GM04503 (cell line): ENCODE data around the gene PRICKLE4.
"Not testable (repeated sequence)": the region's sequence is repeated elsewhere in the genome, so short reads cannot be mapped to it uniquely, and the experiment has no call there.

Source experiments
- DNase-seq: peaks from one replicate; pipeline ENCODE4 v3.0.0-alpha.2; 2012; ENCODE audit warnings: low read depth

The PRICKLE4 gene

GRCh38 chr6:41798901-41799558 is 18.4 kb downstream of the PRICKLE4 start:
- DNase-seq: no peak

GRCh38 chr6:41799559-41799911 is 19.0 kb downstream of the PRICKLE4 start:
- DNase-seq: no peak

GRCh38 chr6:41801380-41801779 is 20.8 kb downstream of the PRICKLE4 start:
- DNase-seq: no peak

GRCh38 chr6:41805830-41806774 is 25.5 kb downstream of the PRICKLE4 start:
- DNase-seq: no peak

- no peak for DNase-seq
Measured at GRCh38 chr6:41811095-41811494, 30.5 kb downstream of the PRICKLE4 start.

- DNase-seq: not testable (repeated sequence)
Measured at GRCh38 chr6:41811946-41812345, 31.4 kb downstream of the PRICKLE4 start.

GRCh38 chr6:41813469-41813868 is 32.9 kb downstream of the PRICKLE4 start:
- no peak for DNase-seq

GRCh38 chr6:41813956-41814355 is 33.4 kb downstream of the PRICKLE4 start:
- no peak for DNase-seq

- DNase-seq: no peak
Measured at GRCh38 chr6:41814629-41815028, 34.0 kb downstream of the PRICKLE4 start.

- DNase-seq: no peak
Measured at GRCh38 chr6:41815587-41815986, 35.0 kb downstream of the PRICKLE4 start.

- DNase-seq: no peak
Measured at GRCh38 chr6:41818271-41819054, 37.9 kb downstream of the PRICKLE4 start.

GRCh38 chr6:41821266-41821665 is 40.7 kb downstream of the PRICKLE4 start:
- DNase-seq: no peak

- DNase-seq: no peak
Measured at GRCh38 chr6:41822021-41822420, 41.4 kb downstream of the PRICKLE4 start.

- DNase-seq: no peak
Measured at GRCh38 chr6:41823178-41823577, 42.6 kb downstream of the PRICKLE4 start.

- DNase-seq: no peak
Measured at GRCh38 chr6:41824571-41825569, 44.3 kb downstream of the PRICKLE4 start.

- DNase-seq: no peak
Measured at GRCh38 chr6:41826343-41827022, 45.9 kb downstream of the PRICKLE4 start.

GRCh38 chr6:41832263-41832662 is 51.7 kb downstream of the PRICKLE4 start:
- no peak for DNase-seq

GRCh38 chr6:41836022-41836659 is 55.6 kb downstream of the PRICKLE4 start:
- DNase-seq: no peak

GRCh38 chr6:41836660-41837052 is 56.1 kb downstream of the PRICKLE4 start:
- no peak for DNase-seq
